Endothelial cell of umbilical vein (primary cell): ENCODE measurements around the gene NLGN1. TPM values are rescaled to one million over a fixed set of nuclear protein-coding genes. Genes with fewer than 3 reads are reported as not detected.

ENCODE experiments used
- BruUV-seq: library from RNA; stranded (reverse); fragments of 400-500 nt; replicated peaks from 2 replicates; lab custom pipeline; 2021; lab: Mats Ljungman, UMichigan
- CTCF ChIA-PET: fragments of 300-600, 350-600 bp; sonication (Branson Sonifier 250); formaldehyde crosslinking; loops from one replicate; lab custom pipeline; 2021; ENCODE audit warnings: antibody characterized with exemption, inconsistent platforms; lab: Charles Lee
- POLR2A ChIA-PET: fragments of 300-600, 350-600 bp; sonication (Branson Sonifier 250); formaldehyde crosslinking; loops from one replicate; lab custom pipeline; 2021; ENCODE audit warnings: antibody characterized with exemption, inconsistent platforms; lab: Charles Lee
- DNase-seq: peaks from one replicate; pipeline ENCODE4 v3.0.0-alpha.2; 2011; ENCODE audit warnings: low read depth, low spot score
- FAIRE-seq: peaks from 2 replicates; lab custom pipeline; 2011; peaks lifted over from hg19 to GRCh38; lab: Jason Lieb, UNC
- H2AFZ ChIP-seq: 2 replicates; pipeline ENCODE4 v1.6.0; 2012; ENCODE audit warnings: low read depth, low read length, control low read depth, inconsistent platforms
- H3K27ac ChIP-seq: 2 replicates; pipeline ENCODE4 v1.5.1; 2011; ENCODE audit warnings: low read depth, mild to moderate bottlenecking, control low read depth, low read length, moderate library complexity; ENCODE audit not compliant: insufficient read depth
- H3K27me3 ChIP-seq, 2 experiments: 2 replicates each; pipeline versions ENCODE4 v1.6.0 to v1.6.1; 2011; ENCODE audit warnings: low read length in 2 of 2, mixed read lengths in 1 of 2; ENCODE audit not compliant: control insufficient read depth in 2 of 2, insufficient read depth in 2 of 2
- H3K36me3 ChIP-seq, 2 experiments: 2 replicates in 1 of 2; 3 replicates in 1 of 2; pipeline ENCODE4 v1.5.1; 2011; ENCODE audit warnings: low read length in 2 of 2, mild to moderate bottlenecking in 1 of 2, moderate library complexity in 1 of 2; ENCODE audit not compliant: control insufficient read depth in 2 of 2, insufficient read depth in 2 of 2; ENCODE audit errors: extremely low read depth in 1 of 2
- H3K4me1 ChIP-seq: 3 replicates; pipeline ENCODE4 v1.5.1; 2011; ENCODE audit warnings: mild to moderate bottlenecking, low read length; ENCODE audit not compliant: control insufficient read depth, insufficient read depth; ENCODE audit errors: extremely low read depth
- H3K4me2 ChIP-seq: 2 replicates; pipeline ENCODE4 v1.6.1; 2011; ENCODE audit warnings: low read length, control low read depth, mixed read lengths; ENCODE audit not compliant: insufficient read depth
- H3K4me3 ChIP-seq, 3 experiments: fragments of 200-600 bp in 1 of 3; sonication (generic), shearing (Covaris generic) in 1 of 3; replicated peaks in 1 of 3; 2 replicates each; pipeline ENCODE4 v1.5.1; 2011 to 2016; ENCODE audit warnings: control low read depth in 3 of 3, low read length in 3 of 3, mild to moderate bottlenecking in 2 of 3, inconsistent platforms in 1 of 3, low read depth in 1 of 3, moderate library complexity in 1 of 3; ENCODE audit not compliant: insufficient read depth in 1 of 3
- H3K79me2 ChIP-seq: 2 replicates; pipeline ENCODE4 v1.6.0; 2012; ENCODE audit warnings: low read length, inconsistent platforms; ENCODE audit not compliant: control insufficient read depth, insufficient read depth
- H3K9ac ChIP-seq: replicated peaks from 2 replicates; pipeline ENCODE3; 2011; ENCODE audit warnings: low read length, control low read depth; ENCODE audit not compliant: insufficient read depth; ENCODE audit errors: extremely low read depth
- H3K9me1 ChIP-seq: replicated peaks from 3 replicates; pipeline ENCODE4 v1.6.0; 2011; ENCODE audit warnings: mild to moderate bottlenecking, low read length; ENCODE audit not compliant: control insufficient read depth, insufficient read depth; ENCODE audit errors: extremely low read depth
- H3K9me3 ChIP-seq: replicated peaks from 2 replicates; pipeline ENCODE4 v1.5.1; 2012; ENCODE audit warnings: low read length, inconsistent platforms; ENCODE audit not compliant: control insufficient read depth, insufficient read depth
- H4K20me1 ChIP-seq: replicated peaks from 2 replicates; pipeline ENCODE3; 2011; ENCODE audit warnings: mild to moderate bottlenecking, low read length; ENCODE audit not compliant: control insufficient read depth, insufficient read depth; ENCODE audit errors: extremely low read depth
- EZH2 ChIP-seq: IDR thresholded peaks from 2 replicates; pipeline ENCODE4 v1.6.1; 2012; ENCODE audit warnings: borderline replicate concordance, low read depth, mild to moderate bottlenecking, moderate library complexity, low read length, inconsistent platforms; ENCODE audit not compliant: severe bottlenecking
- FOS ChIP-seq: IDR thresholded peaks from 2 replicates; pipeline ENCODE4 v1.6.1; 2011; ENCODE audit warnings: mild to moderate bottlenecking, low read length, moderate library complexity, borderline replicate concordance; ENCODE audit not compliant: insufficient read depth
- GATA2 ChIP-seq: IDR thresholded peaks from 2 replicates; pipeline ENCODE4 v1.7.0; 2011; ENCODE audit warnings: low read depth, mild to moderate bottlenecking, moderate library complexity, mixed read lengths, low read length; ENCODE audit not compliant: insufficient read length, insufficient read depth
- JUN ChIP-seq: IDR thresholded peaks from 2 replicates; pipeline ENCODE4 v1.6.1; 2011; ENCODE audit warnings: borderline replicate concordance, low read depth; ENCODE audit not compliant: insufficient read length, insufficient read depth
- MYC ChIP-seq: IDR thresholded peaks from one replicate; pipeline ENCODE4 v1.6.1; 2011; ENCODE audit warnings: mild to moderate bottlenecking, low read depth, low read length
- POLR2A ChIP-seq: IDR thresholded peaks from 2 replicates; pipeline ENCODE4 v1.6.1; 2012; ENCODE audit warnings: low read depth, mild to moderate bottlenecking, control low read depth, low read length
- POLR2AphosphoS5 ChIP-seq: IDR thresholded peaks from 2 replicates; pipeline ENCODE4 v1.6.1; 2012; ENCODE audit warnings: low read depth, mild to moderate bottlenecking, control low read depth, low read length, moderate library complexity; ENCODE audit not compliant: insufficient read depth
- dilution Hi-C: fragments of 300-500 bp; cut with MboI; formaldehyde crosslinking; loops from one replicate; pipeline ENCODE4 v1.15.0; 2019; ENCODE audit warnings: low sequenced_read_pairs; ENCODE audit not compliant: extremely low pct_ligation_motif_present
- intact Hi-C: fragments of 100-400 bp; cut with micrococcal nuclease; formaldehyde crosslinking; loops from one replicate; pipeline ENCODE4 v1.10.0; 2022
- polyA plus RNA-seq, 4 experiments: library from polyadenylated mRNA; depleted of rRNA in 3 of 4; stranded (reverse) in 3 of 4; unstranded in 1 of 4; fragments of >200 nt; gene quantifications; 2 replicates each; pipeline versions ENCODE4 v1.2.1 to v1.2.3, GENCODE V29; 2011 to 2012; ENCODE audit warnings: missing spikeins in 1 of 4
- total RNA-seq: library from RNA; stranded (reverse); gene quantifications from 2 replicates; pipeline ENCODE4 v1.2.3, GENCODE V29; 2021
- TF ChIP-seq, protein P1 (sequence below), 2 donors: IDR thresholded peaks; 1 replicate in 1 of 2; 2 replicates in 1 of 2; pipeline ENCODE4 v1.5.1; 2011; ENCODE audit warnings: low read length in 2 of 2, mild to moderate bottlenecking in 2 of 2, moderate library complexity in 2 of 2, control low read depth in 1 of 2, inconsistent platforms in 1 of 2, low read depth in 1 of 2; ENCODE audit not compliant: insufficient read depth in 1 of 2; ENCODE audit errors: extremely low read depth in 1 of 2
- TF ChIP-seq, protein P2 (sequence below): IDR thresholded peaks from 2 replicates; pipeline ENCODE4 v1.6.1; 2011; ENCODE audit not compliant: insufficient read depth, insufficient read length

Gene NLGN1
- total and polyA plus RNA-seq, 2 donors (not counting 3 experiments of a cell fraction or from before 2014, with no cell fraction given), result 7.9 to 16.3 TPM

DNA sequence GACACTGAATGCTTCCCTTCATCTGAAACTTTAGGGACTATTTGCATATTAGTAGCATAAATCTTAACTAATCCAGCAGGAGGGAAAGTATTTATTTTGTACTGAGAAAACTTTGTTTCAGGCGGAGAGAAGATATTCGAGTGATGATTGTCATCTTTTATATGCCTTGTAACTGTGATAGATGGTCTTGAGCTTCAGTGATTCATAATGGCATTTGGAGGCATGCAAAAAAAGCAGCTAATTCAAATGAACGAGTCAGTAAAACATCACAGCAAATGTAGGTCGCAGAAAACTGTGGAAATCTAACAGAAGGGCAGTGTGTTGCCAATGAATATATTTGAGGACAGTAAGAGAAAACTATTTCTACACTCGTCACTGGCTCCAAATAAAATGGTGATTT lies 817.9 kb downstream of the NLGN1 start:
- CTCF ChIA-PET, result no interaction called here
- no peak for DNase-seq

More for the DNA sequence above, 817.9 kb downstream of the NLGN1 start:
- no peaks in the 10 kb centered on the region for H3K36me3 ChIP-seq
- intact Hi-C loops, result no loop called here
- no peaks in the 10 kb centered on the region for H3K4me1 ChIP-seq
- no peaks in the 10 kb centered on the region for H4K20me1 ChIP-seq
- no peaks in the 10 kb centered on the region for H3K27me3 ChIP-seq
- H3K79me2 ChIP-seq, result no peaks in the 10 kb centered on the region
- TF ChIP-seq GATA2 (no peak), POLR2A (no peak), FOS (no peak), EZH2 (no peak), JUN (no peak), MYC (no peak), POLR2AphosphoS5 (no peak)
- TF ChIP-seq, protein P1, sequence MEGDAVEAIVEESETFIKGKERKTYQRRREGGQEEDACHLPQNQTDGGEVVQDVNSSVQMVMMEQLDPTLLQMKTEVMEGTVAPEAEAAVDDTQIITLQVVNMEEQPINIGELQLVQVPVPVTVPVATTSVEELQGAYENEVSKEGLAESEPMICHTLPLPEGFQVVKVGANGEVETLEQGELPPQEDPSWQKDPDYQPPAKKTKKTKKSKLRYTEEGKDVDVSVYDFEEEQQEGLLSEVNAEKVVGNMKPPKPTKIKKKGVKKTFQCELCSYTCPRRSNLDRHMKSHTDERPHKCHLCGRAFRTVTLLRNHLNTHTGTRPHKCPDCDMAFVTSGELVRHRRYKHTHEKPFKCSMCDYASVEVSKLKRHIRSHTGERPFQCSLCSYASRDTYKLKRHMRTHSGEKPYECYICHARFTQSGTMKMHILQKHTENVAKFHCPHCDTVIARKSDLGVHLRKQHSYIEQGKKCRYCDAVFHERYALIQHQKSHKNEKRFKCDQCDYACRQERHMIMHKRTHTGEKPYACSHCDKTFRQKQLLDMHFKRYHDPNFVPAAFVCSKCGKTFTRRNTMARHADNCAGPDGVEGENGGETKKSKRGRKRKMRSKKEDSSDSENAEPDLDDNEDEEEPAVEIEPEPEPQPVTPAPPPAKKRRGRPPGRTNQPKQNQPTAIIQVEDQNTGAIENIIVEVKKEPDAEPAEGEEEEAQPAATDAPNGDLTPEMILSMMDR (IDR thresholded peaks at IDR 0.05; ENCODE audit: extremely low read depth in 1 of 2, insufficient read depth in 1 of 2, low read depth in 1 of 2, low read length in 2 of 2), result no peak
- TF ChIP-seq, protein P2, sequence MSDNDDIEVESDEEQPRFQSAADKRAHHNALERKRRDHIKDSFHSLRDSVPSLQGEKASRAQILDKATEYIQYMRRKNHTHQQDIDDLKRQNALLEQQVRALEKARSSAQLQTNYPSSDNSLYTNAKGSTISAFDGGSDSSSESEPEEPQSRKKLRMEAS, result no peak
- H3K9me3 ChIP-seq, result no peaks in the 10 kb centered on the region
- H3K9ac ChIP-seq, result no peak overlapping the region
- no peaks in the 10 kb centered on the region for H3K9me1 ChIP-seq
- H3K4me2 ChIP-seq, result no peak overlapping the region
- no peak overlapping the region for H2AFZ ChIP-seq
- dilution Hi-C loops, result no loop called here
- no TSS peak for BruUV-seq
- no peak for FAIRE-seq
- H3K27ac ChIP-seq, result no peak overlapping the region
- H3K4me3 ChIP-seq, result no peak overlapping the region
- POLR2A ChIA-PET, result no interaction called here
